ENCODE measurements around the gene SZT2.

SZT2 gene

GRCh38 chr1:43446388-43446740, 56.7 kb downstream of the SZT2 start:
- Histone ChIP-seq H3K9me3 (ENCODE audit: control insufficient read depth, insufficient read depth, low read length) (no peaks in the 10 kb centered on the region), H4K20me1 (ENCODE audit: control insufficient read depth, insufficient read depth, low read depth, low read length) (no peaks in the 10 kb centered on the region), H3K27ac (ENCODE audit: low read depth, low read length) (no peak overlapping the region), H3K4me1 (ENCODE audit: control insufficient read depth, low read length) (no peaks in the 10 kb centered on the region), H3F3A (ENCODE audit: control insufficient read depth, insufficient read depth) (no peaks in the 10 kb centered on the region), H3K36me3 (ENCODE audit: control insufficient read depth, low read length) (peaks cover 44% of the 10 kb centered on the region), H3K9me2 (replicated peaks; ENCODE audit: control insufficient read depth, low read length) (no peaks in the 10 kb centered on the region), H3K79me2 (ENCODE audit: control insufficient read depth, low read length) (no peaks in the 10 kb centered on the region), H3K27me3 (ENCODE audit: control insufficient read depth, low read length) (no peaks in the 10 kb centered on the region), H3K4me3 (ENCODE audit: low read length) (no peak overlapping the region), H3K4me2 (ENCODE audit: low read length) (no peak overlapping the region)
- TF ChIP-seq CTCF (IDR thresholded peaks at IDR 0.05; ENCODE audit: low read depth, low read length, poor library complexity, severe bottlenecking) (no peak), EZH2phosphoT487 (IDR thresholded peaks at IDR 0.05; ENCODE audit: borderline replicate concordance, low read length) (no peak)

GRCh38 chr1:43446881-43447835, 57.5 kb downstream of the SZT2 start:
- H3K27me3 ChIP-seq (ENCODE audit: control insufficient read depth, low read length), result no peaks in the 10 kb centered on the region
- H3F3A ChIP-seq (ENCODE audit: control insufficient read depth, insufficient read depth), result no peaks in the 10 kb centered on the region
- H3K4me3 ChIP-seq (ENCODE audit: low read length), result no peak overlapping the region
- no peaks in the 10 kb centered on the region for H3K4me1 ChIP-seq (ENCODE audit: control insufficient read depth, low read length)
- H3K79me2 ChIP-seq (ENCODE audit: control insufficient read depth, low read length), result no peaks in the 10 kb centered on the region
- no peak for TF ChIP-seq CTCF (IDR thresholded peaks at IDR 0.05; ENCODE audit: low read depth, low read length, poor library complexity, severe bottlenecking)
- TF ChIP-seq EZH2phosphoT487 (IDR thresholded peaks at IDR 0.05; ENCODE audit: borderline replicate concordance, low read length), result no peak
- H3K9me3 ChIP-seq (ENCODE audit: control insufficient read depth, insufficient read depth, low read length), result no peaks in the 10 kb centered on the region
- H3K27ac ChIP-seq (ENCODE audit: low read depth, low read length), result no peak overlapping the region
- no peaks in the 10 kb centered on the region for H4K20me1 ChIP-seq (ENCODE audit: control insufficient read depth, insufficient read depth, low read depth, low read length)
- no peak overlapping the region for H3K4me2 ChIP-seq (ENCODE audit: low read length)
- no peaks in the 10 kb centered on the region for H3K9me2 ChIP-seq (replicated peaks; ENCODE audit: control insufficient read depth, low read length)
- H3K36me3 ChIP-seq (ENCODE audit: control insufficient read depth, low read length), result peaks cover 44% of the 10 kb centered on the region

GRCh38 chr1:43447891-43448708, 58.4 kb downstream of the SZT2 start:
- H4K20me1 ChIP-seq (ENCODE audit: control insufficient read depth, insufficient read depth, low read depth, low read length), result no peaks in the 10 kb centered on the region
- no peaks in the 10 kb centered on the region for H3K79me2 ChIP-seq (ENCODE audit: control insufficient read depth, low read length)

More at GRCh38 chr1:43447891-43448708, 58.4 kb downstream of the SZT2 start:
- Histone ChIP-seq H3K4me2 (ENCODE audit: low read length) (no peak overlapping the region), H3K4me3 (ENCODE audit: low read length) (no peak overlapping the region), H3F3A (ENCODE audit: control insufficient read depth, insufficient read depth) (no peaks in the 10 kb centered on the region), H3K4me1 (ENCODE audit: control insufficient read depth, low read length) (no peaks in the 10 kb centered on the region), H3K36me3 (ENCODE audit: control insufficient read depth, low read length) (peaks cover 44% of the 10 kb centered on the region), H3K9me2 (replicated peaks; ENCODE audit: control insufficient read depth, low read length) (no peaks in the 10 kb centered on the region), H3K27me3 (ENCODE audit: control insufficient read depth, low read length) (no peaks in the 10 kb centered on the region), H3K27ac (ENCODE audit: low read depth, low read length) (no peak overlapping the region), H3K9me3 (ENCODE audit: control insufficient read depth, insufficient read depth, low read length) (no peaks in the 10 kb centered on the region)
- TF ChIP-seq CTCF (IDR thresholded peaks at IDR 0.05; ENCODE audit: low read depth, low read length, poor library complexity, severe bottlenecking) (no peak), EZH2phosphoT487 (IDR thresholded peaks at IDR 0.05; ENCODE audit: borderline replicate concordance, low read length) (no peak)

Data from DOHH2 (cell line).